ENCODE data around the gene IGF1R.

IGF1R gene

GRCh38 chr15:98753726-98754656 is 105.7 kb downstream of the IGF1R start:
- TF ChIP-seq EZH2phosphoT487 (conservative IDR thresholded peaks at IDR 0.05; ENCODE audit: low read length) (no peak), CTCF (IDR thresholded peaks at IDR 0.05; ENCODE audit: insufficient read depth, low read length, poor library complexity, severe bottlenecking) (no peak)
- Histone ChIP-seq H3K9ac (ENCODE audit: low read length) (no peak overlapping the region), H4K20me1 (ENCODE audit: low read depth, low read length) (peaks cover 6% of the 10 kb centered on the region; the same call in 1 of the 2 replicates), H3K79me2 (ENCODE audit: insufficient read depth, low read length) (no peaks in the 10 kb centered on the region), H3K9me2 (replicated peaks; ENCODE audit: insufficient read depth, low read length) (no peaks in the 10 kb centered on the region), H3K27ac (ENCODE audit: low read depth, low read length) (no peak overlapping the region), H3K4me2 (ENCODE audit: low read depth, low read length, poor library complexity, severe bottlenecking) (no peak overlapping the region), H3K4me3 (ENCODE audit: insufficient read depth, low read length, poor library complexity, severe bottlenecking) (no peak overlapping the region), H3K36me3 (ENCODE audit: low read length) (no peaks in the 10 kb centered on the region), H3K27me3 (ENCODE audit: low read length) (no peaks in the 10 kb centered on the region), H2AFZ (ENCODE audit: low read depth, low read length, severe bottlenecking) (no peak overlapping the region), H3F3A (ENCODE audit: insufficient read depth) (no peaks in the 10 kb centered on the region), H3K9me3 (ENCODE audit: insufficient read depth, low read length) (no peaks in the 10 kb centered on the region)

- Histone ChIP-seq H3K27ac (ENCODE audit: low read depth, low read length) (no peak overlapping the region), H3K4me3 (ENCODE audit: insufficient read depth, low read length, poor library complexity, severe bottlenecking) (no peak overlapping the region), H3K4me2 (ENCODE audit: low read depth, low read length, poor library complexity, severe bottlenecking) (no peak overlapping the region), H2AFZ (ENCODE audit: low read depth, low read length, severe bottlenecking) (no peak overlapping the region), H3K27me3 (ENCODE audit: low read length) (no peaks in the 10 kb centered on the region), H3K9me3 (ENCODE audit: insufficient read depth, low read length) (no peaks in the 10 kb centered on the region), H3F3A (ENCODE audit: insufficient read depth) (no peaks in the 10 kb centered on the region), H4K20me1 (ENCODE audit: low read depth, low read length) (peaks cover 9% of the 10 kb centered on the region; the same call in 1 of the 2 replicates), H3K79me2 (ENCODE audit: insufficient read depth, low read length) (no peaks in the 10 kb centered on the region), H3K9me2 (replicated peaks; ENCODE audit: insufficient read depth, low read length) (no peaks in the 10 kb centered on the region), H3K36me3 (ENCODE audit: low read length) (no peaks in the 10 kb centered on the region), H3K9ac (ENCODE audit: low read length) (no peak overlapping the region)
- no peak for TF ChIP-seq CTCF (IDR thresholded peaks at IDR 0.05; ENCODE audit: insufficient read depth, low read length, poor library complexity, severe bottlenecking)
- no peak for TF ChIP-seq EZH2phosphoT487 (conservative IDR thresholded peaks at IDR 0.05; ENCODE audit: low read length)
Measured at GRCh38 chr15:98754657-98755022, 106.3 kb downstream of the IGF1R start.

- Histone ChIP-seq H3K9me2 (replicated peaks; ENCODE audit: insufficient read depth, low read length) (no peaks in the 10 kb centered on the region), H3K4me2 (ENCODE audit: low read depth, low read length, poor library complexity, severe bottlenecking) (no peak overlapping the region), H4K20me1 (ENCODE audit: low read depth, low read length) (peaks cover 10% of the 10 kb centered on the region; the same call in 1 of the 2 replicates), H3K9me3 (ENCODE audit: insufficient read depth, low read length) (no peaks in the 10 kb centered on the region), H3K79me2 (ENCODE audit: insufficient read depth, low read length) (no peaks in the 10 kb centered on the region), H3F3A (ENCODE audit: insufficient read depth) (no peaks in the 10 kb centered on the region), H3K36me3 (ENCODE audit: low read length) (no peaks in the 10 kb centered on the region), H2AFZ (ENCODE audit: low read depth, low read length, severe bottlenecking) (no peak overlapping the region), H3K9ac (ENCODE audit: low read length) (no peak overlapping the region), H3K4me3 (ENCODE audit: insufficient read depth, low read length, poor library complexity, severe bottlenecking) (no peak overlapping the region), H3K27ac (ENCODE audit: low read depth, low read length) (no peak overlapping the region), H3K27me3 (ENCODE audit: low read length) (no peaks in the 10 kb centered on the region)
- TF ChIP-seq EZH2phosphoT487 (conservative IDR thresholded peaks at IDR 0.05; ENCODE audit: low read length) (no peak), CTCF (IDR thresholded peaks at IDR 0.05; ENCODE audit: insufficient read depth, low read length, poor library complexity, severe bottlenecking) (no peak)
Measured at GRCh38 chr15:98755138-98755537, 106.8 kb downstream of the IGF1R start.
